IPS-11a (cell line): Measurements from ENCODE around the gene RBM43.

Experiments
- H3K4me3 ChIP-seq: one replicate; pipeline ENCODE4 v1.5.1; 2013; ENCODE audit warnings: low read depth, low read length, control low read depth

RBM43 gene

DNA sequence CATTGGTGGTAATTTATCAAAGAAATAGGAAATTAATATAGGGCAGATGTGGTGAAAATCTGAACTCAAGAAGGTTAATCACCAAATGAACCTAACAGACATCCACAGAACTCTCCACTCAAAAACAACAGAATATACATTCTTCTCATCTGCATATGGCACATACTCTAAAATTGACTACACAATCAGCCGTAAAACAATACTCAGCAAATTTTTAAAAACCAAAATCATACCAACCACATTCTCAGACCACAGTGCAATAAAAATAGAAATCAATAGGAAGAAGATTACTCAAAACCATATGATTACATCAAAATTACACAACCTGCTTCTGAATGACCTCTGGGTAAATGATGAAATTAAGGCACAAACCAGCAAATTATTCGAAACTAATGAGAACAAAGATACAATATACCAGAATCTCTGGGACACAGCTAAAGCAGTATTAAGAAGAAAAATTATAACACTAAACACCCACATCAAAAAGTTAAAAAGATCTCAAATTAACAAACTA, 31.0 kb downstream of the RBM43 start:
- H3K4me3 ChIP-seq = no peak overlapping the region

- H3K4me3 ChIP-seq = no peak overlapping the region
Observed at GRCh38 chr2:151228847-151229512, 32.7 kb downstream of the RBM43 start.

GRCh38 chr2:151217343-151217742, 44.3 kb downstream of the RBM43 start:
- no peak overlapping the region for H3K4me3 ChIP-seq

GRCh38 chr2:151207100-151207499, 54.6 kb downstream of the RBM43 start:
- no peak overlapping the region for H3K4me3 ChIP-seq

- H3K4me3 ChIP-seq = no peak overlapping the region
Observed at GRCh38 chr2:151206446-151206968, 55.2 kb downstream of the RBM43 start.

DNA sequence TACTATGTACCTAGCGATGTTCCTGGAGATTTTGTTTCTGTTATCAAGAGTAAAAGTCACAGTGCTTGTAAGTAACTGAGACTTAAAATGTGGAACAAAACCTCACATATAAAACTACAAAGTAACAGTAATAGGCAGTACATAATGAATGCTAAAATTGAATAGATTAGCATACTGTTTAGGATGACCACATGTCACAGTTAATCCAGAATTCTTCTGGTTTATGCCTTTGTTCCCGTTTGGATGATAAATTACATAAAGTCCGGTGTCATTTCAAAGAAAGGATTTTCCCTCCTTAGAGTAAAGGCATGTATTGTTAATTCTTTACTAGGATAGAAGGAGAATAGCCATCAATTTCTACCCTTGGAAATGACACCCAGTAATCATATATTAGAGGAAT, 56.1 kb downstream of the RBM43 start:
- H3K4me3 ChIP-seq = no peak overlapping the region

GRCh38 chr2:151204756-151205155, 56.9 kb downstream of the RBM43 start:
- H3K4me3 ChIP-seq = no peak overlapping the region

GRCh38 chr2:151200844-151201243, 60.8 kb downstream of the RBM43 start:
- no peak overlapping the region for H3K4me3 ChIP-seq

DNA sequence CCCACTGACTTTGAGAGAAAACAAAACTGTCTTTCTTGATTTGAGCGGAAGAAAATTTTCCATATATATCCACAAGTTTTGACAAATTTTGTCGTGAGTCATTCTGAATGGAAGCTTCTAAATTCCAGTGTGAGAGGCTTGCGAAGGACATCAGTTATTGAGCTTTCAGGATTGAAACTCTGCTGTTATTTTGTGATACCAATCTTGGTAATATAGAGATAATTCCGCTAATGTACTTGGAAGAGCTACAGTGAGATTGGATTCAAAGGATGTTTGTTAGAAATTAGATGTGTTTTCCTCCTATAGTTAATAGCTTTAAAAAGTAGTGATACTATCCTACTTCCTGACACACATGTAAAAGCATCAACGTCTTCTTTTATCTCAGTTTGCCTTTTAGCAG, 61.4 kb downstream of the RBM43 start:
- H3K4me3 ChIP-seq = no peak overlapping the region

GRCh38 chr2:151198645-151199044, 63.0 kb downstream of the RBM43 start:
- H3K4me3 ChIP-seq = no peak overlapping the region
